ENCODE measurements around the gene LCA5L.
"Not testable (repeated sequence)": the region's sequence is repeated elsewhere in the genome, so short reads cannot be mapped to it uniquely, and the experiment has no call there.

LCA5L gene

GRCh38 chr21:39451332-39452206 lies 6.0 kb upstream of the LCA5L start, which contains the start of gene SH3BGR:
TSS of gene SH3BGR (plus strand) at chr21:39451970. CDS start at chr21:39452097, 127 bp downstream.
- no peak for DNase-seq

DNA sequence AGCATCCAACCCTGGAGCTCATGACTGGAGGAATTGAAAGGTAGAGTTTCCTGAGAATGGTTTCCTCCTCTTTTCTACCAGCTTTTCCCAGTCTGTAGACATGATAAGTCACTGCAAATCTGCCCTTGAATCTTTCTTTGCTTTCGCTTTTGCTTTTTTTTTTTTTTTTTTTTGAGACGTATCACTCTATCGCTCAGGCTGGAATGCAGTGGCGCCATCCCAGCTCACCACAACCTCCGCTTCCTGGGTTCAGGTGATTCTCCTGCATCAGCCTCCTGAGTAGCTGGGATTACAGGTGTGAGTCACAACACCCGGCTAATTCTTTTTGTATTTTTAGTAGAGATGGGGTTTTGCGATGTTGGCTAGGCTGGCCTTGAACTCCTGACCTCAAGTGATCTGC lies 1.7 kb upstream of the LCA5L start:
- no peak for DNase-seq

- DNase-seq, result no peak
Observed at GRCh38 chr21:39444421-39445180, 977 bp downstream of the LCA5L start.

- DNase-seq, result peak; percentile 52
Observed at GRCh38 chr21:39441502-39442475, 3.8 kb downstream of the LCA5L start.

GRCh38 chr21:39439232-39439631 lies 6.3 kb downstream of the LCA5L start:
- DNase-seq, result no peak

GRCh38 chr21:39434950-39435349 lies 10.6 kb downstream of the LCA5L start:
- no peak for DNase-seq

DNA sequence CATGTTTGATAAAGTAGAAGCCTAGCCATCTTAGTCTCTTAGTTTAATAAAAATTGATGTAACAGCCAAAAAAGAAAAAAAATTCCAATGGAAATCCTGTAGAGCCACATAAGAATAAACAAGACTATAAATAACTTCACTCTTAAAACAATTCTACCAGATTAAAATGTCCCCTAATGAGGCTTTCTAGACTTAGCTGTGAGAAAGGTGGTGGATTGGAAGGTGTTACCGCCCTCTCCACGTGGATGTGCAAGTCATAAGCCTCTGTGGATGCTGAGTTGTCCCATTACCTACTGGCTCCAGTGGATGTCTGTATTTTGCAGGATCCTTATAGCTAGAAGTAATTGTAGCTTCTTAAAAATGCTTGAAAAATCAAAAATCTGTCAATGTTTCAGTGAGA lies 14.6 kb downstream of the LCA5L start:
- no peak for DNase-seq

- no peak for DNase-seq
Observed at GRCh38 chr21:39430457-39430856, 15.1 kb downstream of the LCA5L start.

DNA sequence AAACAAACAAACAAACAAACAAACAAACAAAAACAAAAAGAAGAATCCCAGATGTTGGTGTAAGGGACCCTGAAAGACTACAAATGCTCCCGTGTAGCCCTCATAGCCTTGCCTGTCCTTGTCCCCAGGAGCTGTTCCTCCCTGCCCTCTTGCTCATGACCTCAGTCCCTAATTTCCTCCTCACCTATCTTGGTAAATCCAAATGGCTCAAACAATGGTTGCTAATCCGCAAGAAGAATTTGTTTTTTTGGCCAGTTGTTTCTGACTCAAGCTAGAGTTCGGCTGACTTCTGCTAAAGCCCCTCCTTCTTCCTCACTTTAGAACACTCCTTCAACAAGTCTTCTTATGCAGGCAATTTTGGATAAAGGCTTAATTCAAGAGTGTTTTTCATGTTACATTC lies 15.6 kb downstream of the LCA5L start:
- DNase-seq, result no peak

DNA sequence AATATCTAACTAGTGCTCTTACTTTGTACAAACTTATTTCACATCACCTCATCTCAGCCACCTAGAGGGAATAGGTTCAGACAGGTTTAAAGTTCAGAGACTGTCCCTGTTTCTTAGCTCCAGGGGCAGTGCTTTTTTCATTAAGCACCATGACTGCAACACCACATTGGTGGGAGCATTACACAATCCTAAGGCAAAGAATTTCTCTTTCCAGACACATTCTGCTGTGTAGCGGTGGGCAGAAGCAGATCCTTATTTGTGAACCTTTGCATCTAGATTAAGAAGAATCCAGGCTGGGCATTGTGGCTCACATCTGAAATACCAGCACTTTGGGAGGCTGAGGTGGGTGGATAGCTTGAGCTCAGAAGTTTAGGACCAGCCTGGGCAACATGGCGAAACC lies 16.1 kb downstream of the LCA5L start:
- DNase-seq, result no peak

- no peak for DNase-seq
Observed at GRCh38 chr21:39422527-39423241, 22.9 kb downstream of the LCA5L start.

DNA sequence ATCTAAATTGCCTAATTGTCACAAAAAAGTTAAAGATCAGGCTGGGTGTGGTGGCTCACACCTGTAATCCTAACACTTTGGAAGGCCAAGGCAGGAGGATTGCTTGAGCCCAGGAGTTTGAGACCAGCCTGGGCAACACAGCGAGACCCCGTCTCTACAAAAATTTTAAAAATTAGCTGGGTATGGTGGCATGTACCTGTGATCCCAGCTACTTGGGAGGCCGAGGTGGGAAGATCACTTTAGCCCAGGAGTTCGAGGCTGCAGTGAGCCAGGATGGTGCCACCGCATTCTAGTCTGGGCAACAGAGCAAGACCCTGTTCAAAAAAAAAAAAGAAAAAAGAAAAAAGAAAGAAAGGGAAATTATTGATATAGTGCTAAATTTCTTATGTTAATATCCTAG lies 26.4 kb downstream of the LCA5L start:
- not testable (repeated sequence) for DNase-seq

DNA sequence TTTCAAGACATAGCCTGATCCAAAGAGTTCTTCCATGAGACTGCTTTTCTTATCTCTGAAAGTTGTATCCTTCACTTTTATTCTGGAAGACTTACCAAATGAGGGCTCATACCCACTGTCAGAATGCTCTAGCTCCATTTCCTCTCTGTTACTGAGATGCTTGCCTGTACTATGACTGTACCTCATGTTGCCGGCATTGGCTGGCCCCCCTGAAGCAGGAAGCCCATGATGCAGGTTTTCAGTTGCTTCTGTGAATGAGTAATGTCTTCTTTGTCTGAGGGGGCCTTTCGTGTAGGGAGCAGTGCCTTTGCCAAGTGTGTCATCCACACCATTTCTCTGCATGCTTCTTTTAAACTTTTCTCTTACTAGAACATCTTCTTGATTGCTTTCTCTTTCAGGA lies 39.5 kb downstream of the LCA5L start:
- DNase-seq, result no peak

- no peak for DNase-seq
Observed at GRCh38 chr21:39400173-39400572, 45.4 kb downstream of the LCA5L start.

- DNase-seq, result no peak
Observed at GRCh38 chr21:39397646-39398385, 47.8 kb downstream of the LCA5L start.

- DNase-seq, result no peak
Observed at GRCh38 chr21:39392981-39393380, 52.6 kb downstream of the LCA5L start.

GRCh38 chr21:39390212-39390765 lies 55.3 kb downstream of the LCA5L start:
- no peak for DNase-seq

DNA sequence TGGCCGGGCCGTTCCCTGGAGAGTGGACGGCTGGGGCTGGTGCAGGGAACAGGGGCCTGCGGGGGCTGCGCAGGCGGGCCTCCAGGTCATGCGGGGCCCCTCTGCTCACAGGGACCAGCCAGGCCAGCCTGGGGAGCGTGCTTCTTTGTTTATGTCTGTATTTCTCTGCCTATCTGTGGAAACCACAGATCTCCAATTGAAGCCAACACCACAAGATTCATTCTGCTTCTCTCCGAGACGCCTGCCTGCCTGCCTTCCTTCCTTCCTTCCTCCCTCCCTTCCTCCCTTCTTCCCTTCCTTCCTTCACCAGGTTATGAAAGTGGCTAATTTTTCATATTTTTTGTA lies 56.8 kb downstream of the LCA5L start:
- DNase-seq, result no peak

DNA sequence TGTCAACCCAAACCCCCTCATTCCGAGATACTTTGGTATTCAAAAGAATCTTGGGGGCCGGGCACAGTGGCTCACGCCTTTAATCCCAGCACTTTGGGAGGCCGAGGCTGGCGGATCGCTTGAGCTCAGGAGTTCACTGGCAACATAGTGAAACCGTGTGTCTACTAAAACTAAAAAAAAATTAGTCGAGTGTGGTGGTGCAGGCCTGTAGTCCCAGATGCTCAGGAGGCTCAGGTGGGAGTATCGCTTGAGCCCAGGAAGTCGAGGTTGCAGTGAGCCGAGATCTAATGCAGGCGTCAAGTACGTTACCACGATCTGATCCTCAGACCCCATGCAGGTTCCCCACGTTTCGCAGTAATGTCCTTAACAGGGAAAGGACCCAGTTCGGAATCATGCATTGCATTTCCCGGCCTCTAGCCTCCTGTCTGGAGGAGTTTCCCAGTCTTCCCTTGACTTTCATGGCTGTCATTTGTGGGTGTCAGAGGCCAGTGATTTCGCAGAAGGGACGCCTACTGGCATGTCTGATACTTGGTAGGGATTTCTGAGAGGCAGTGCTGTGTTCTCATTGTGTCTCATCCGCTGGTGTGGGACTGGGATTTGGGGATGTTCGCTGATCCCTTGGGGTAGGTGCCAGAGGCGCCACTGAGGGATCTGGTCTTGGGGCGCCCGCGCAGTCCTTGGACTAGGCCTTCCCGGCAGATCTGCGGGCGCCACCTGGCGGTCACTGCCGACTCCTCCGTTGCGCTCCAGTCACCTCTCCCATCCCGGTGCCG lies 57.4 kb downstream of the LCA5L start:
- DNase-seq, result peak; percentile 85

GRCh38 chr21:39387461-39388037 lies 58.0 kb downstream of the LCA5L start:
- peak; percentile 93 for DNase-seq

All from CD4-positive, alpha-beta T cell treated with Interleukin-21 for 1 hour (primary cell).